SK-N-SH (cell line): ENCODE measurements around the gene GUCY1A2. TPM values are rescaled to one million over a fixed set of nuclear protein-coding genes. Genes with fewer than 3 reads are reported as not detected.
A peak's percentile ranks its signal among the peaks of the same experiment; 100 is the strongest.

ENCODE experiments used
- CTCF ChIA-PET: fragments of 300-600, 350-600 bp; formaldehyde crosslinking; extraction: SDS; loops from one replicate; lab custom pipeline; 2021; lab: Yijun Ruan, JAX
- POLR2A ChIA-PET: fragments of 350-600 bp; sonication (Branson Sonifier 250); formaldehyde crosslinking; extraction: SDS; loops from one replicate; lab custom pipeline; 2020; ENCODE audit warnings: antibody characterized with exemption, inconsistent platforms; lab: Yijun Ruan, JAX
- DNase-seq: peaks from one replicate; pipeline ENCODE4 v3.0.0; 2012
- H2AFZ ChIP-seq: fragments of 200-600 bp; sonication (generic); 2 replicates; pipeline ENCODE4 v1.8.1; 2016; ENCODE audit warnings: antibody characterized with exemption, mild to moderate bottlenecking, low read depth
- H3F3A ChIP-seq: fragments of 200-600 bp; sonication (generic); replicated peaks from 2 replicates; pipeline ENCODE3; 2016; ENCODE audit warnings: antibody characterized with exemption, mild to moderate bottlenecking; ENCODE audit not compliant: insufficient read depth
- H3K27ac ChIP-seq, 2 experiments: fragments of 200-500 bp in 1 of 2; fragments of 200-600 bp in 1 of 2; sonication (Bioruptor generic) in 1 of 2; sonication (generic), shearing (Covaris generic) in 1 of 2; 2 replicates each; pipeline versions ENCODE4 v1.5.1 to v1.6.1; 2014 to 2016; ENCODE audit warnings: low read depth in 2 of 2, inconsistent platforms in 1 of 2, low read length in 1 of 2, mild to moderate bottlenecking in 1 of 2, mixed read lengths in 1 of 2
- H3K27me3 ChIP-seq: fragments of 200-600 bp; sonication (generic), shearing (Covaris generic); 2 replicates; pipeline ENCODE4 v1.6.1; 2016; ENCODE audit warnings: mixed run types; ENCODE audit not compliant: insufficient read depth
- H3K36me3 ChIP-seq, 2 experiments: fragments of 200-500 bp in 1 of 2; fragments of 200-600 bp in 1 of 2; sonication (Bioruptor generic) in 1 of 2; sonication (generic) in 1 of 2; replicated peaks in 1 of 2; 2 replicates each; pipeline versions ENCODE3 to v1.5.1; 2014 to 2016; ENCODE audit warnings: low read length in 1 of 2, mild to moderate bottlenecking in 1 of 2; ENCODE audit not compliant: insufficient read depth in 2 of 2, control insufficient read depth in 1 of 2
- H3K4me1 ChIP-seq, 2 experiments: fragments of 200-500 bp in 1 of 2; fragments of 200-600 bp in 1 of 2; sonication (Bioruptor generic) in 1 of 2; sonication (generic), shearing (Covaris generic) in 1 of 2; 2 replicates each; pipeline versions ENCODE4 v1.5.1 to v1.6.1; 2014 to 2016; ENCODE audit warnings: low read depth in 1 of 2, low read length in 1 of 2, mixed run types in 1 of 2; ENCODE audit not compliant: insufficient read depth in 2 of 2, control insufficient read depth in 1 of 2
- H3K4me2 ChIP-seq: fragments of 200-600 bp; sonication (generic), shearing (Covaris generic); 2 replicates; pipeline ENCODE4 v1.6.1; 2017; ENCODE audit warnings: mixed run types
- H3K4me3 ChIP-seq, 2 experiments: fragments of 200-500 bp in 1 of 2; fragments of 200-600 bp in 1 of 2; sonication (Bioruptor generic) in 1 of 2; sonication (generic), shearing (Covaris generic) in 1 of 2; 2 replicates each; pipeline versions ENCODE4 v1.5.1 to v1.8.1; 2014 to 2016; ENCODE audit warnings: low read depth in 2 of 2, inconsistent platforms in 1 of 2, low read length in 1 of 2, mild to moderate bottlenecking in 1 of 2, mixed read lengths in 1 of 2, moderate library complexity in 1 of 2
- H3K79me2 ChIP-seq: fragments of 200-600 bp; sonication (generic); 2 replicates; pipeline ENCODE4 v1.8.1; 2017; ENCODE audit warnings: mild to moderate bottlenecking; ENCODE audit not compliant: insufficient read depth
- H3K9ac ChIP-seq: fragments of 200-600 bp; sonication (generic); 2 replicates; pipeline ENCODE4 v1.6.1; 2017; ENCODE audit warnings: mixed run types
- H3K9me2 ChIP-seq: fragments of 200-600 bp; sonication (generic); 2 replicates; pipeline ENCODE4 v1.6.1; 2017; ENCODE audit warnings: mixed run types
- H3K9me3 ChIP-seq: fragments of 200-600 bp; sonication (generic); 2 replicates; pipeline ENCODE4 v1.6.1; 2017; ENCODE audit warnings: mixed run types, mild to moderate bottlenecking, moderate library complexity
- H4K20me1 ChIP-seq: fragments of 200-600 bp; sonication (generic); 2 replicates; pipeline ENCODE4 v1.6.1; 2017; ENCODE audit warnings: mild to moderate bottlenecking, mixed run types; ENCODE audit not compliant: insufficient read depth
- CTCF ChIP-seq: fragments of 200-600 bp; sonication (generic); IDR thresholded peaks from 2 replicates; pipeline ENCODE4 v1.6.1; 2017; ENCODE audit warnings: antibody characterized with exemption, mild to moderate bottlenecking, moderate library complexity
- EZH2phosphoT487 ChIP-seq: fragments of 200-600 bp; sonication (generic); IDR thresholded peaks from 2 replicates; pipeline ENCODE4 v1.6.1; 2017; ENCODE audit warnings: low read depth, mixed run types, mild to moderate bottlenecking, antibody characterized with exemption, moderate library complexity, borderline replicate concordance
- FOSL2 ChIP-seq: IDR thresholded peaks from 2 replicates; pipeline ENCODE4 v1.4.0; 2012; ENCODE audit warnings: low read depth, mild to moderate bottlenecking, moderate library complexity, borderline replicate concordance
- FOXJ3 ChIP-seq: sonication (generic); formaldehyde crosslinking; IDR thresholded peaks from 2 replicates; pipeline ENCODE4 v1.5.1; 2020; ENCODE audit warnings: mild to moderate bottlenecking, missing genetic modification reagents
- FOXM1 ChIP-seq: IDR thresholded peaks from 2 replicates; pipeline ENCODE4 v1.4.0; 2012; ENCODE audit warnings: low read depth, mild to moderate bottlenecking
- GABPA ChIP-seq: IDR thresholded peaks from 2 replicates; pipeline ENCODE4 v1.4.0; 2012; ENCODE audit warnings: low read depth, mild to moderate bottlenecking
- GATA2 ChIP-seq: sonication (generic); formaldehyde crosslinking; IDR thresholded peaks from 2 replicates; pipeline ENCODE4 v1.5.0; 2020; ENCODE audit warnings: mild to moderate bottlenecking, missing genetic modification reagents
- JUND ChIP-seq: IDR thresholded peaks from 2 replicates; pipeline ENCODE4 v1.4.0; 2012
- NFIC ChIP-seq: IDR thresholded peaks from 2 replicates; pipeline ENCODE4 v1.4.0; 2012; ENCODE audit warnings: borderline replicate concordance
- POLR2AphosphoS5 ChIP-seq: IDR thresholded peaks from 2 replicates; pipeline ENCODE4 v1.6.1; 2012; ENCODE audit warnings: low read depth, low read length
- RAD21 ChIP-seq: IDR thresholded peaks from 2 replicates; pipeline ENCODE4 v1.6.1; 2012; ENCODE audit warnings: mild to moderate bottlenecking, low read length
- RCOR1 ChIP-seq: fragments of 150-350 bp; IDR thresholded peaks from 2 replicates; pipeline ENCODE4 v1.6.1; 2017; ENCODE audit warnings: antibody characterized with exemption, low read length
- RFX5 ChIP-seq: IDR thresholded peaks from 2 replicates; pipeline ENCODE4 v1.6.1; 2012; ENCODE audit warnings: mild to moderate bottlenecking, improper control_type of control experiment, low read length
- SMC3 ChIP-seq: IDR thresholded peaks from 2 replicates; pipeline ENCODE4 v1.6.1; 2012; ENCODE audit warnings: low read depth, low read length, improper control_type of control experiment
- TCF12 ChIP-seq: IDR thresholded peaks from 2 replicates; pipeline ENCODE4 v1.4.0; 2012
- TEAD4 ChIP-seq: IDR thresholded peaks from 2 replicates; pipeline ENCODE4 v1.4.0; 2012; ENCODE audit warnings: mild to moderate bottlenecking, borderline replicate concordance; ENCODE audit not compliant: insufficient read depth
- USF1 ChIP-seq: IDR thresholded peaks from 2 replicates; pipeline ENCODE4 v1.4.0; 2012; ENCODE audit warnings: low read depth, borderline replicate concordance
- WGBS: methylation state at CpG from one replicate; pipeline ENCODE4 v1.1.6; 2017; ENCODE audit warnings: low lambda C conversion rate; 5-methylcytosine and 5-hydroxymethylcytosine counted together
- polyA plus RNA-seq, 3 experiments: library from polyadenylated mRNA; depleted of rRNA; stranded (reverse); fragments of >200 nt; gene quantifications; 2 replicates each; pipeline ENCODE4 v1.2.3, GENCODE V29; 2012

Gene GUCY1A2
- polyA plus RNA-seq, 1 of the 3 experiments (the other 2 are of a cell fraction): 0.26 TPM

- TF ChIP-seq TCF12 (0 out of 2 replicates have a peak, but pooled peaks have one; percentile 5), EZH2phosphoT487 (no peak), RFX5 (no peak), RAD21 (no peak), GABPA (no peak), FOXM1 (no peak), SMC3 (no peak), GATA2 (CRISPR knock-in tag) (no peak), TEAD4 (no peak), RCOR1 (no peak), CTCF (no peak), FOXJ3 (CRISPR knock-in tag) (no peak), FOSL2 (peak; percentile 60), USF1 (no peak), NFIC (peak; percentile 67)
- TF ChIP-seq, all 33 proteins: peak for 5
Measured at GRCh38 chr11:107014871-107015270, 3.4 kb downstream of the GUCY1A2 start (continued).

- POLR2A ChIA-PET: no interaction called here
- Histone ChIP-seq H3K9me3 (no peaks in the 10 kb centered on the region), H3F3A (peaks cover 21% of the 10 kb centered on the region), H4K20me1 (no peaks in the 10 kb centered on the region), H3K27me3 (no peaks in the 10 kb centered on the region), H2AFZ (no peak overlapping the region), H3K36me3 (no peaks in the 10 kb centered on the region), H3K9me2 (no peaks in the 10 kb centered on the region), H3K4me3 (no peak overlapping the region), H3K4me2 (no peak overlapping the region), H3K27ac (peak overlapping the region in 1 of 2 experiments; percentile 32; a peak in 1 of 4 replicates), H3K9ac (no peak overlapping the region), H3K4me1 (peaks cover 0 to 18% of the 10 kb centered on the region in 2 experiments; a peak in 2 of 4 replicates), H3K79me2 (no peaks in the 10 kb centered on the region)
- CTCF ChIA-PET: no interaction called here
- 5% methylated on average over 2 of the region's 2 CpGs for WGBS
- DNase-seq: no peak
- peak; percentile 56; the same call in 1 of the 2 replicates for TF ChIP-seq FOSL2
- no peak for TF ChIP-seq POLR2AphosphoS5
- peak; percentile 40; the same call in 1 of the 2 replicates for TF ChIP-seq JUND
- TF ChIP-seq TCF12: no peak
Measured at GRCh38 chr11:107011977-107012376, 6.3 kb downstream of the GUCY1A2 start.
